ENCODE measurements around the gene TIMD4.
A peak's percentile ranks its signal among the peaks of the same experiment; 100 is the strongest.

TIMD4 gene

GRCh38 chr5:156879665-156880285 is 83.3 kb downstream of the TIMD4 start:
- peak; percentile 15 for DNase-seq (ENCODE audit: low spot score)
- in situ Hi-C loops (cut with MboI; ENCODE audit: low sequenced_read_pairs, unreplicated experiment) = no loop called here
- no peak for TF ChIP-seq CTCF (IDR thresholded peaks at IDR 0.05; ENCODE audit: borderline replicate concordance, control extremely low read depth, extremely low read depth, insufficient read depth, missing control alignments)

- in situ Hi-C loops (cut with MboI; ENCODE audit: low sequenced_read_pairs, unreplicated experiment) = no loop called here
- no peak for DNase-seq (ENCODE audit: low spot score)
- TF ChIP-seq CTCF (IDR thresholded peaks at IDR 0.05; ENCODE audit: borderline replicate concordance, control extremely low read depth, extremely low read depth, insufficient read depth, missing control alignments) = no peak
Observed at GRCh38 chr5:156871212-156871611, 91.8 kb downstream of the TIMD4 start.

- in situ Hi-C loops (cut with MboI; ENCODE audit: low sequenced_read_pairs, unreplicated experiment) = no loop called here
- DNase-seq (ENCODE audit: low spot score) = no peak
- TF ChIP-seq CTCF (IDR thresholded peaks at IDR 0.05; ENCODE audit: borderline replicate concordance, control extremely low read depth, extremely low read depth, insufficient read depth, missing control alignments) = no peak
Observed at GRCh38 chr5:156870498-156870839, 92.6 kb downstream of the TIMD4 start.
